Stomach (tissue), 9 donors: ENCODE measurements around the gene ARHGAP22. TPM values are rescaled to one million over a fixed set of nuclear protein-coding genes. Genes with fewer than 3 reads are reported as not detected.
A peak's percentile ranks its signal among the peaks of the same experiment; 100 is the strongest.

Source experiments
- DNase-seq, 2 donors: peaks; one replicate each; pipeline versions ENCODE4 v3.0.0 to v3.0.0-alpha.2; 2013 to 2019
- H3K27ac ChIP-seq, 5 donors: fragments of 200-600 bp in 4 of 5; sonication (generic) in 4 of 5; one replicate each; pipeline ENCODE4 v1.5.1; 2013 to 2019; ENCODE audit warnings: mild to moderate bottlenecking in 1 of 5, moderate library complexity in 1 of 5
- H3K27me3 ChIP-seq, 3 donors: fragments of 200-600 bp; sonication (generic); one replicate each; pipeline ENCODE4 v1.5.1; 2017 to 2019; ENCODE audit warnings: mixed run types in 1 of 3
- H3K36me3 ChIP-seq, 4 donors: fragments of 200-600 bp; sonication (generic); 1 replicate in 3 of 4; 2 replicates in 1 of 4; pipeline ENCODE4 v1.5.1; 2016 to 2019
- H3K4me1 ChIP-seq, 4 donors: fragments of 200-600 bp; sonication (generic); one replicate each; pipeline ENCODE4 v1.5.1; 2016 to 2019
- H3K4me3 ChIP-seq, 4 donors: fragments of 200-600 bp; sonication (generic) in 3 of 4; one replicate each; pipeline ENCODE4 v1.5.1; 2016 to 2019; ENCODE audit warnings: mild to moderate bottlenecking in 1 of 4
- H3K9me3 ChIP-seq, 4 donors: fragments of 200-600 bp; sonication (generic); one replicate each; pipeline ENCODE4 v1.5.1; 2016 to 2019
- CTCF ChIP-seq, 7 experiments: fragments of 450-650 bp in 4 of 7; fragments of 200-600 bp in 3 of 7; sonication (generic) in 3 of 7; IDR thresholded peaks; one replicate each; pipeline ENCODE4 v1.5.1; 2016 to 2019; ENCODE audit warnings: antibody characterized with exemption in 7 of 7, control low read depth in 2 of 7, mild to moderate bottlenecking in 1 of 7
- EP300 ChIP-seq: sonication (generic); formaldehyde crosslinking; IDR thresholded peaks from one replicate; pipeline ENCODE4 v1.6.1; 2017; ENCODE audit warnings: antibody characterized with exemption
- POLR2A ChIP-seq, 4 donors: fragments of 450-650 bp; IDR thresholded peaks; one replicate each; pipeline ENCODE4 v1.6.1; 2016; ENCODE audit warnings: antibody characterized with exemption in 4 of 4, control low read depth in 2 of 4, mild to moderate bottlenecking in 1 of 4, moderate library complexity in 1 of 4
- POLR2AphosphoS5 ChIP-seq, 3 donors: sonication (generic); formaldehyde crosslinking; IDR thresholded peaks; one replicate each; pipeline ENCODE4 v1.6.1; 2016; ENCODE audit warnings: antibody characterized with exemption in 3 of 3
- WGBS, 5 donors: extraction: QIAGEN DNeasy Blood & Tissue Kit in 3 of 5; methylation state at CpG; one replicate each; pipeline versions ENCODE4 v1.1.5 to v1.1.7; 2013 to 2018; 5-methylcytosine and 5-hydroxymethylcytosine counted together
- intact Hi-C: fragments of 100-400 bp; cut with DNase I; formaldehyde crosslinking; loops from one replicate; pipeline ENCODE4 v1.15.1; 2023; ENCODE audit warnings: low total_unique reads
- polyA plus RNA-seq, 3 donors: library from polyadenylated mRNA; stranded (reverse); fragments of 200-250 nt; gene quantifications; one replicate each; pipeline ENCODE4 v1.2.3, GENCODE V29; 2013
- total RNA-seq, 5 donors: library from RNA; depleted of rRNA; stranded (reverse); fragments of >200 nt; gene quantifications; one replicate each; pipeline versions ENCODE4 v1.1.0 to v1.2.3, GENCODE V29; 2014 to 2016
- donor health status: healthy with polysubstance abuse.
- donor health status: Bipolar disorder and iron deficiency.
- donor health status: healthy.

The ARHGAP22 gene
- total and polyA plus RNA-seq, 8 donors, result 1.3 to 28.6 (median 2.2) TPM; not detected in 1

- no peak overlapping the region for H3K27ac ChIP-seq
- peaks cover 0 to 38% (median 11%) of the 10 kb centered on the region in 3 donors for H3K27me3 ChIP-seq
- H3K4me1 ChIP-seq, result peaks cover 0 to 33% (median 13%) of the 10 kb centered on the region in 4 donors
- no peaks in the 10 kb centered on the region for H3K36me3 ChIP-seq
- intact Hi-C loops, result no loop called here
- H3K9me3 ChIP-seq, result no peaks in the 10 kb centered on the region
- 49 to 81% (median 68%) methylated on average over 16 to 19 of the region's 19 CpGs for WGBS, 5 donors
- DNase-seq, result peak in 1 of 2 donors; percentile 24
- TF ChIP-seq EP300, result no peak
- TF ChIP-seq CTCF (IDR thresholded peaks at IDR 0.05), result no peak
- H3K4me3 ChIP-seq, result no peak overlapping the region
These were observed 151.2 kb downstream of the ARHGAP22 start for GRCh38 chr10:48453451-48454301.

GRCh38 chr10:48452879-48453412 lies 151.9 kb downstream of the ARHGAP22 start:
- no peak overlapping the region for H3K27ac ChIP-seq
- H3K27me3 ChIP-seq, result peaks cover 0 to 39% (median 11%) of the 10 kb centered on the region in 3 donors
- intact Hi-C loops, result no loop called here
- WGBS, 5 donors, result 58 to 80% (median 75%) methylated on average over 6 of the region's 6 CpGs
- DNase-seq, result peak in 1 of 2 donors; percentile 19
- no peak overlapping the region for H3K4me3 ChIP-seq
- TF ChIP-seq CTCF (IDR thresholded peaks at IDR 0.05) (no peak), POLR2AphosphoS5 (IDR thresholded peaks at IDR 0.05) (no peak), POLR2A (IDR thresholded peaks at IDR 0.05) (no peak), EP300 (no peak)
- no peaks in the 10 kb centered on the region for H3K36me3 ChIP-seq
- H3K9me3 ChIP-seq, result no peaks in the 10 kb centered on the region
- peaks cover 0 to 33% (median 13%) of the 10 kb centered on the region in 4 donors for H3K4me1 ChIP-seq

GRCh38 chr10:48451969-48452878 lies 152.6 kb downstream of the ARHGAP22 start:
- TF ChIP-seq POLR2A (IDR thresholded peaks at IDR 0.05), result no peak
- no peak for TF ChIP-seq POLR2AphosphoS5 (IDR thresholded peaks at IDR 0.05)
- no peak for TF ChIP-seq EP300
- TF ChIP-seq CTCF (IDR thresholded peaks at IDR 0.05), result no peak
- H3K4me3 ChIP-seq, result no peak overlapping the region
- WGBS, 5 donors, result 79 to 86% (median 83%) methylated on average over 13 to 15 of the region's 15 CpGs
- intact Hi-C loops, result no loop called here
- H3K4me1 ChIP-seq, result peaks cover 0 to 33% (median 13%) of the 10 kb centered on the region in 4 donors
- no peaks in the 10 kb centered on the region for H3K36me3 ChIP-seq
- peak in 1 of 2 donors; percentile 16 for DNase-seq
- H3K27me3 ChIP-seq, result peaks cover 0 to 35% (median 7%) of the 10 kb centered on the region in 3 donors
- no peaks in the 10 kb centered on the region for H3K9me3 ChIP-seq
- no peak overlapping the region for H3K27ac ChIP-seq
